Activated CD4-positive, alpha-beta T cell treated with anti-CD3 and anti-CD28 coated beads, Interleukin-2, Interleukin-6, amounts not matched to agents 100 ng/mL and 50 ng/mL, durations not matched to agents 16 hours and 8 hours (primary cell): ENCODE data around the gene CROCC.

Experiments
- DNase-seq: peaks from one replicate; pipeline ENCODE4 v3.0.0-alpha.2; 2020

Gene CROCC

GRCh38 chr1:16971341-16972188 is 49.8 kb downstream of the CROCC start:
- DNase-seq: no peak

GRCh38 chr1:16972189-16972895 is 50.6 kb downstream of the CROCC start:
- DNase-seq: no peak

DNA sequence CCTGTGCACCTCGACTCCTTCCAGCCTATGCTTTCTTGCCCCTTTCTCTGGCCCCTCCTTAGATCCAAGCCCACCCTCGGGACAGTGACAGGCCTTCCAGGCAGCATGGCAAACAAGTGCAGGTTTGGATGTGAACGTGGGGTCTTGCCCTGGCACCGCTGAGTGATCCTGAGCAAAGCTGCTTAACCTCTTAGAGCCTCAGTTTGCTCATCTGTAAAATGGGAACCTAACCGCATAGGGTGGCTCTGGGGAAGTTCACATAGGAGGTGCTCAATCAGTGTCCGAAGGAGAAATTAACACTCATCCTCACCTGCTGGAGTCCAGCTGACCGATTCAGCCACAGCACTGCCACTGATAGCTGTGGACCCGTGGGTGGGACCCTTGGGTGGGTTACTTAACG is 51.5 kb downstream of the CROCC start:
- no peak for DNase-seq

DNA sequence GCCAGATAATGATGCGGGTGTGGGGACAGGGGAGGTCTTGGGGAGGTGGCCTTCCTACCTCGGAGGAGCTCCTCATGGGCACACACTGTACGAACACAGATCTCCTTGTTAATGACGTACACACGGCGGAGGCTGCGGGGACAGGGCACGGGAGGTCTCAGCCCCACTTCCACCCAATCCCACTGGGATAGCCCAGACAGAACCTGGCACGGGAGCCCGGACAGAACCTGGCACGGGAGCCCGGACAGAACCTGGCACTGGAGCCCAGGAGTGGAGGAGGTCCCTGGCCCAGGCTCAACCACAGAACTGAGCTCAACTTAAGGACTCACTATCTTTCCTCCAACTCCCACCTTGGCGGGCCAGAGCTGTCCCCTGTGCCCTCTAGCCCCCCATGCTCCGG is 53.5 kb downstream of the CROCC start:
- no peak for DNase-seq

DNA sequence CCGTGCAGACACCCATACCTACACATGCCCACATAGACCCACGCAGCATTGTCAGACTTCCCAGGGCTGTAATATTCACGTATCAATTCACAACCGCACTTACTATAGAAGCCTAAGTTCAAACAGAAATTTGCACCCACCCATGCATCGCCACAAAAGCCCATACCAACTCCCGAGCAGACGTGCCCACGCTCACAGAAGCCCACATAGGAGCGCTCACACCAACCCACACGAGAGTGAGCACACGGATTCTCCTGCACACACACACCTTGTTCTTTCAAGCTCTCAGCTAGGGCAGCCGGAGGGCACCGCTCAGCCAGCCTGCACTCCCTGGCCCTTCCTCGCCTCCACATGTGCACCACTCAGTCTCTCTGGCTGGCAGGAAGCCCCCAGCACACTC is 54.1 kb downstream of the CROCC start:
- no peak for DNase-seq

- no peak for DNase-seq
Observed at GRCh38 chr1:16976966-16977365, 55.2 kb downstream of the CROCC start.

DNA sequence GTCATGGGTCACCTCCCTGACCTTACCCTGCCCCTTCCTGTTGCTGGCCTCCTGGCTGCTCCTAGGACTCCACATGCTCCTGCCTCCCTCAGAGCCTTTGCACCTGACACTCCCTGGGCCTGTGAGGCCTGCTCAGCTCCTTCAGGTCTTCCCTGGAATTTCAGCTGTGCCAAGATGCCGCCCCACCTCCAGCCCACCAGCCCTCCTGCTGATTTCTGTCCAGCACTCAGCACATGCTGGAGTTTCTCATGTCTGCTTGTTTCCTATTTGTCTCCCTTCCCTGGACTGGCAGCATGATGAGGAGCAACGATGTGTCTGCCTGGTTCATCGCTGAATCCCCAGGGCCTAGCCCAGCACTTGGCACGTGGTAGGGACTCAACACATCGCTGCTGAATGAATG is 55.6 kb downstream of the CROCC start:
- DNase-seq: no peak

- no peak for DNase-seq
Observed at GRCh38 chr1:16978139-16978538, 56.4 kb downstream of the CROCC start.

DNA sequence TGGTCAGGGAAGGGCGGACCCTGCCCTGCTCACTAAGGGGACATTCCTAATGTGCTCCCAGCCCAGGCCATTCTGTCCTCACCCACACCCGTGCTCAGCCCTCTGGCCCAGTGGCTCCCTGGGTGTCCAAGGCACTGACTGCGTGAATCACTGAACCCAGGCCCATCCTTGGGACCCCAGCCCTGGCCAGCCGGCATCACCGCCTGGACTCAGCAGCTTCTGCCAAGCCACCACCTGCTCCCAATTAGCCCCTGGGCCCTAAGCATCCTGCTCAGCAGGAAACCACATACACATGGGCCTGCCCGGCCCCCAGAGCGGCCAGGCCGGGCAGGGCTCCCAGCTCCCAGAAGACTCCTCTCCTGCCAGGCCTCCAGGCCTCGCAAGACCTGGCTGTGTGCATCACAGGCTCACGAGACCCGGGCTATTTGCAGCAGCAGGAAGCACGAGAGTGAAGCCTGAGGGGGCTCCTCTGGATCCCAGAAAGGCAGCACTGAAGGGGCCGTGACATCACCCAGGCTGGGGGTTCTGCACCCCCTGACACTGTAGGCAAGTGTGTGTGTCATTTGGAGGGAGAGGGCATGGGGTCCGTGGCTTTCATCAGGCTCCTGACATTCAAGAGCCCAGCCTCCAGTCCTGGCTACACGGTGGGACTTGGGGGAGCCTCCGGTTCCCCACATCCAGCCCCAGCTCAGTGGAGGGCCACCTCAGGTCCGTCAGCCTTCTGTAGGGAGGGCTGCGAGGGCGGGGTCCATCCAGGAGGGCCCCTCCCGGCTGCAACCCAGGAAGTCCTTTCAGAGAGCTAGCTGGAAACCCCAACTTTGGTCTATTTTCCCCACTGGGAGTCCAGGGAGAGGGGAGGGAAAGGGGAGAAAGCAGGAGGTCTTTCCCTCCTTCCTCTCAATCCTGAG is 57.1 kb downstream of the CROCC start:
- no peak for DNase-seq

DNA sequence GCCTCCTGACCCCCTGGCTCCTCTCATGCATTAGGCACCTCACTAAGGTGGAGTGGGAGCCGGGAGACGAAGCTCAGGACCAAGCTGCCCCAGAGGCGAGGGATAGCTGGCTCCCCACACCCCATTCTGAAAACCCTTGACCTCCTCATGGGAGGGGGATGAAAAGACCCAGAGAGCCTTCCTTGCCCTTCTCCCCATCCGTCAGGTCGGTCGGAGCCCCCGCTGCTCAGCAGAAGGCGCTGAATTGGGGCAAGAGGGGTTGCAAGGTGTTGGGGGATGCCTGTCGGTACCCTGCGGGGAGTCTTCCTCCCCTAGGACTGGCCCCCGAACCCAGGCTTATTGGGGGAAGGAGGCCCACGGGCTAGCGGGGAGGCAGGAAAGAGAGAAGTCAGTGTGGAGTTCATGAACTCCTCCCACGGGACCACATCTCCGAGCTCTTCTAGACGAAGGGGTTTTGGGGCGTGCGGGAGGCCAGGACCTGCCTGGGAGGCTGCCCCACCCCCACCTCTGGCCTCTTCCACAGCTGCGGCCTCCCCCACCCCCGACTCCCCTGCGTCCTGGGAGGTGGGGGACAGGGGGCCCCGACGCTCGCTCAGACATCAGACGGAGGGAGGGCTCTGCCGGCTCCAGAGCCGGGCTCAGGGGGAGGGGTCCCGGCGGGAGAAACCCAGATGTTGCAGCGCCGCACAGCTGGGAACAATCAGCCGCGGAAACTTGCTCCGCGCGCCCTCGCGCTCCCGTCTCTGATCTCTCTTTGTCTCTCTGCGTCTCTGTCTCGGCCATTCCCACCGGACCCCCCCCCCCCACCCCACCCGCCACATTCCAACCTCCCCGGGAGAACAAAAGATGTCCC is 58.0 kb downstream of the CROCC start:
- DNase-seq: no peak

GRCh38 chr1:16980473-16981268 is 58.9 kb downstream of the CROCC start, which contains the start of gene MFAP2:
MFAP2 (minus strand) TSS chr1:16980620; CDS start chr1:16978273, 2,347 bp downstream.
- DNase-seq: no peak

GRCh38 chr1:16981269-16981849 is 59.6 kb downstream of the CROCC start:
- no peak for DNase-seq

DNA sequence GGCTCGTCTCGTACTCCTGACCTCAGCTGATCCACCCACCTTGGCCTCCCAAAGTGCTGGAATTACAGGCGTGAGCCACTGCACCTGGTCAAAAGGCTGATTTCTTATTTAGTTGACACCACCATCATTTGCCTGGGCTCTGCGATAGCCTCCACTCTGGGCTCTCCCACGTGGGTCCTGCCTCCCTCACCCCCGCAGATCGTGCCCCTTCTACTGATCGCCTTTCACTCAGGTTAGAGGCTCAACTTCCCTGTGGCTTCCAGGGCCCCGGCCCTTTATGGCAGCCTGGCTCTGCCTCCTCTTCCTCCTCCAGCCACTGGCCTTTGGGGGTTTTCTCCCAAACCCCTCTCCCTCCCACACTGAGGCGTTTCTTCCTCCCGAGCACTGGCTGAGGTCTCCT is 61.2 kb downstream of the CROCC start:
- DNase-seq: no peak

GRCh38 chr1:16983649-16984048 is 61.9 kb downstream of the CROCC start:
- DNase-seq: no peak

- DNase-seq: no peak
Observed at GRCh38 chr1:16984717-16985116, 63.0 kb downstream of the CROCC start.

- DNase-seq: no peak
Observed at GRCh38 chr1:16986113-16986512, 64.4 kb downstream of the CROCC start.

DNA sequence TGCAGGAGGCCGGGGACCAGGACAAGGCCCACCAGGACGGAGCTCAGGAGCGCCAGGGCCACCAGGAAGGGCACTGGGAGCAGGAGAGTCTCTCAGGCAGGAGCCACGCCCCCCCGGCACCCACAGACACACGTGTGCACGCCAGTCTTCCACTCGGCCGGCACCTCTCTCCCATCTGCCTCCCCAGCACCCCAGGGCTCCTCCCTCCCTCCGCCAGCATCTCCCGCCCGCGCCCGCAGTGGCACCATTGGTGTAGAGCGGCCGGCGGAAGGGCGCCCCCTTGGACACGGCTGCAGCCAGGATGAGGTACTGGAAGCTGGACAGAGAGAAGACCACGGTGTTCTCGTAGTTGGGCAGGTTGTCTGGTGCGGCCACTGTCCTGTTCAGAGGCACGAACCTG is 64.8 kb downstream of the CROCC start:
- no peak for DNase-seq

GRCh38 chr1:16986962-16987361 is 65.2 kb downstream of the CROCC start:
- DNase-seq: no peak

DNA sequence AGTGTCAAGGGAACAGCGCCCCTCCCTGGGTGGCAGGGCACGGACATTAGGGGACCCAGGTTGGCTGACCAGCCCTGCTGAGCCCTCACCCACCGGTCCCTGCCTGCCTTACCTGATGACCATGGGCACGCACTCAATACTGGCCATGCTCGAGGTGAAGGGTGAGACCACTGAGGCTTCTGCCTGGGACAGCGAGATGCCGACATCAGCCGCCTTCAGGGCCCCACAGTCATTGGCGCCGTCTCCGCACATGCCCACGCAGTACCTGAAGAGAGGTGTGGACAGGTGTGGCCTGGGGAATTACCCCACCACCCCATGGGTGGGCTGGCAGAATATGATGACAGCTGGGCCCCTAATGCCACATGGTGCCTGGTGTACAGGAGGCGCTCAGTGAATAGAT is 66.5 kb downstream of the CROCC start:
- no peak for DNase-seq

GRCh38 chr1:16989676-16990391 is 68.1 kb downstream of the CROCC start:
- DNase-seq: no peak
